Endometrial microvascular endothelial cells (primary cell): ENCODE results near the gene EDEM3. TPM values are rescaled to one million over a fixed set of nuclear protein-coding genes. Genes with fewer than 3 reads are reported as not detected.
"Not testable (repeated sequence)": the region's sequence is repeated elsewhere in the genome, so short reads cannot be mapped to it uniquely, and the experiment has no call there.

Experiments
- in situ Hi-C: cut with HindIII; loops from 2 replicates; pipeline ENCODE4 v1.10.0; 2017; ENCODE audit warnings: low sequenced_read_pairs, low pct_unique_long_range_greater_than_20kb; ENCODE audit errors: inconsistent ontology term
- total RNA-seq: library from RNA; depleted of rRNA; stranded (reverse); fragments of >200 nt; gene quantifications from one replicate; pipeline ENCODE4 v1.2.3, GENCODE V29; 2015; ENCODE audit errors: inconsistent ontology term

Gene EDEM3
- total RNA-seq, 1 donor from 2014 or later: 36.1 TPM

- in situ Hi-C loops: no loop called here
Measured at GRCh38 chr1:184691719-184692324, 62.8 kb downstream of the EDEM3 start.

GRCh38 chr1:184686540-184686939 is 68.1 kb downstream of the EDEM3 start:
- in situ Hi-C loops: no loop called here

GRCh38 chr1:184685116-184685515 is 69.5 kb downstream of the EDEM3 start:
- in situ Hi-C loops: no loop called here

- in situ Hi-C loops: no loop called here
Measured at GRCh38 chr1:184684285-184685074, 70.2 kb downstream of the EDEM3 start.

GRCh38 chr1:184682956-184683355 is 71.7 kb downstream of the EDEM3 start:
- in situ Hi-C loops: no loop called here

GRCh38 chr1:184680611-184681225 is 73.9 kb downstream of the EDEM3 start:
- in situ Hi-C loops: not testable (repeated sequence)

GRCh38 chr1:184679472-184679871 is 75.2 kb downstream of the EDEM3 start:
- in situ Hi-C loops: not testable (repeated sequence)

- in situ Hi-C loops: no loop called here
Measured at GRCh38 chr1:184677344-184677743, 77.3 kb downstream of the EDEM3 start.

- in situ Hi-C loops: no loop called here
Measured at GRCh38 chr1:184673305-184673704, 81.4 kb downstream of the EDEM3 start.

GRCh38 chr1:184672013-184672726 is 82.5 kb downstream of the EDEM3 start:
- in situ Hi-C loops: no loop called here

GRCh38 chr1:184669391-184669790 is 85.3 kb downstream of the EDEM3 start:
- in situ Hi-C loops: no loop called here

GRCh38 chr1:184665360-184665759 is 89.3 kb downstream of the EDEM3 start:
- in situ Hi-C loops: no loop called here

GRCh38 chr1:184664661-184665060 is 90.0 kb downstream of the EDEM3 start:
- in situ Hi-C loops: no loop called here

GRCh38 chr1:184664042-184664660 is 90.5 kb downstream of the EDEM3 start:
- in situ Hi-C loops: no loop called here

GRCh38 chr1:184661801-184662200 is 92.9 kb downstream of the EDEM3 start:
- in situ Hi-C loops: no loop called here

GRCh38 chr1:184660462-184661191 is 94.0 kb downstream of the EDEM3 start:
- in situ Hi-C loops: no loop called here

GRCh38 chr1:184658055-184658454 is 96.6 kb downstream of the EDEM3 start:
- in situ Hi-C loops: no loop called here

- in situ Hi-C loops: no loop called here
Measured at GRCh38 chr1:184656221-184656620, 98.4 kb downstream of the EDEM3 start.
